Stimulated activated CD8-positive, alpha-beta memory T cell treated with anti-CD3 and anti-CD28 coated beads, Interleukin-2, amount 100 ng/mL, for 1 hour (primary cell): ENCODE results near the gene CLEC4F.
"Not testable (repeated sequence)": the region's sequence is repeated elsewhere in the genome, so short reads cannot be mapped to it uniquely, and the experiment has no call there.

Experiments
- DNase-seq, 2 donors: peaks; one replicate each; pipeline ENCODE4 v3.0.0-alpha.2; 2020; ENCODE audit warnings: low read depth in 2 of 2

Gene CLEC4F

DNA sequence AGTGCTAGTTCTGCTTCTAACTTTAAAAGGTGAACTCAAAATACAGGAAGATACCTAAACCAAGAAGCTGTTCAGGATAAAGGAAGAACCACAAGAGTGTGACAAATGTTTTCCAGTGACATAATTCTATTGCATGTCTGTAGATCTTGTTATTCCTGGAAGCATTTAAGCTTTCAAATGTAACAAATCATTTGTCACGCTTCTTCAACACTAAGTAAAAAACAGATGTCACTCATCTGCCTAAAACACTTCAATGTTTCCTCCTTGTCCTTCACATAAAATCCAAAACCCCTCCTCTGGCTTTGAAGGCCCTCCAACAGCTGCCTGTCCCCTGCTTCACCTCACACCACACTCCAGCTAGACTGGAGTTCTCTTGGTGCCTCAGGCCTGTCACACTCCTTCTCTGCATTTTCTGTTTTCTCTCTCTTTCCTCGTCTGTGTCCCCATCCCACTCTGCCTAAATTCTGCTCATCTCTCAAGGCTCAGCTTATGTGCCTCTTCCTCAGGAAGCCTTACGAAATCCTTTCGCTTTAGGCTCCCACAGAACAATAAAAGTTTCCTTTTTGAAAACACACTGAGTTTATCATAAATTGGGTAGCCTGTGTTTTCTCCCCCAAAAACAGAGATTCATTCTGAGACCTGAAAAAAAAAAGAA lies 6.4 kb upstream of the CLEC4F start:
- no peak for DNase-seq

GRCh38 chr2:70823249-70823648 lies 2.9 kb upstream of the CLEC4F start:
- DNase-seq = no peak

GRCh38 chr2:70822843-70823242 lies 2.4 kb upstream of the CLEC4F start:
- no peak for DNase-seq

DNA sequence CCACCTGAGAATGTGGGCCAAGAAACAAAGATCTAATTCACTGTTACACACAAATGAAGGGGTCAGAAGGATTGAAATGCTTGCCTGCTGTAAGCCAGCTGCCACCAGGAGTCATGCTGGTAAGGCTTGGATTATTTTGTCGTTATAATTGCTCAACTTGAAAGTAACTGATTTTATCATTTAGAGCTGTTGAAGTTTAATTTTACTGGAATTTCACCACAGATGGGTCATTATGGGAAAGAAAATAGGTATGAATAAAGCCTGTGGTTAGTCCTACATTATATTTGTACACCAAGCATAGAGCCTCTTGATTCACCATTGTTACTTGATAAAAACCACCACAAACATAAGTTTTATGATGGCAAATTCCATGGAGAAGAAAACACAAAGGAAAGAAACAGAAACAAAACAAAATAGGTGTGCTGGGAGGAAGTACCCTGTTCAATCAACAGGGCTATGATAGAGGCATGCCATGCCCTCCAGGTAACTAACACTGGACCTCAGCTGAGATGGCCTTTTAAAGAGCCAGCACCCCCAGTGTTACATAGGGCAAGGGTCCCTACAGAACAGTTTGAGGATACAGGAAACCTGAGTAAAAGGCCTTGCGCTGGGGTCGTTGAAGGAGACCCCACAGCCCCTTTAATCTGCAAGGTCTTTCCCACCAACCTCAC lies 3.0 kb downstream of the CLEC4F start:
- no peak for DNase-seq

DNA sequence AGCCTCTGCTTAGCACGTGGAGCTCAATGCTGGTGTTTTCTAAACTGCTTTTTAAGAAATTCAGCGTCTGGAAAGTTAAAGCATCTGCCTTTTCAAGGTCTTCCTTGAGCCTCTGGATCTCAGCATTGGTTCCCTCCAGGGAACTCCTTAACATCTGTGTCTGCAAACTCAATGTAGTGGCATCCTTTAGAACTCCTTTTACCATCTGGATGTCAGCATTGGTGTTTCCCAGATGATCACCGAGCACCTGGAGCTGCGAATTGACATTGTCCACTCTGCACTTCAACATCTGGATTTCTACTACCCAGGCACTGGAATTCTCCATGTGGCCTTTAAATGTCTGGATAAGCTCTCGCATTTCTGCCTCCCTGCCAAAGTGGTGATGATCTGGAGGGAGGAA lies 3.7 kb downstream of the CLEC4F start:
- no peak for DNase-seq

DNA sequence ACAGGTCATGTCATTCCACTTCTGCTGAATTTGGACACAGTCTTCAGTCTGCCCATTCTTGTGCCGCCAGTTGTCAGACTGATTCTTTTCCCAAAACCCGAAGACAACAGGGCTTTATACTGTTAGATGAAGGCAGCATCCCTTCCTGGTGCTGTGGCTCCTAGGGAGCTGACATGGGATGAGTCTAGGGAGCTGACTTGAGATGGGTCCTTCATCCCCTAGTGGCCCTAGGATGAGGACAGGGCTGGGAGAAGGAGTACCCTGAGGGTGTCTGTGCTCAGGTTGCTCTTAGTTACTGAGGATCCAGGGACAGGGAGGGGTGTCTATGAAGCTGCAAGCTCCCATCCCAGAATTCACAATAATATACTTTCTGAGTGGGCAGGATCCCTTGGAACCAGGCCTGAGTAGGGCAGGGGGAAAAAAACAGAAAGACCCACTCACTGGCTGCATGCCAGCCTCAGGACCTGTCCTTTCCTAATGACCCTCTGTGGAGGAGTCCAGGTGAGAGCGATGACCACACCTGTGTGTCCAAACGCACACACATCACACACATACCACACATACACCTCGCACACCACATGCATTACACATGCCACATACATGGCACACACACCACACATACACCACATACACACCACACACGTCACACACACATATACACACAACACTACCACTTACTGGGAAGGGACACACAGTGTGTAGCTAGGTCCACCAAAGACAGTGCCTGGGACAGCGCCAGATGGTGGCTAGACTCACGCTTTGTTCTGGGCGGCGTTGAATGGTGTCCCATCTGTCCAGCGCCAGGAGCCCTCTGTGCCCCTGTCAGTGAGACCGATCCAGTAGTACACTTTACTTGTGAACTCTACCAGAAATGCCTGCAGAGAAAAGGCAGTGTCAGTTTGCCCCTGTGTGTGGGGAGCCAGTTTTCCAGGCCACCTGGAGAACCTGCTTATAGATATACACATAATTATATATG lies 11.1 kb downstream of the CLEC4F start:
- DNase-seq = no peak

GRCh38 chr2:70807828-70808118 lies 12.6 kb downstream of the CLEC4F start:
- DNase-seq = no peak

DNA sequence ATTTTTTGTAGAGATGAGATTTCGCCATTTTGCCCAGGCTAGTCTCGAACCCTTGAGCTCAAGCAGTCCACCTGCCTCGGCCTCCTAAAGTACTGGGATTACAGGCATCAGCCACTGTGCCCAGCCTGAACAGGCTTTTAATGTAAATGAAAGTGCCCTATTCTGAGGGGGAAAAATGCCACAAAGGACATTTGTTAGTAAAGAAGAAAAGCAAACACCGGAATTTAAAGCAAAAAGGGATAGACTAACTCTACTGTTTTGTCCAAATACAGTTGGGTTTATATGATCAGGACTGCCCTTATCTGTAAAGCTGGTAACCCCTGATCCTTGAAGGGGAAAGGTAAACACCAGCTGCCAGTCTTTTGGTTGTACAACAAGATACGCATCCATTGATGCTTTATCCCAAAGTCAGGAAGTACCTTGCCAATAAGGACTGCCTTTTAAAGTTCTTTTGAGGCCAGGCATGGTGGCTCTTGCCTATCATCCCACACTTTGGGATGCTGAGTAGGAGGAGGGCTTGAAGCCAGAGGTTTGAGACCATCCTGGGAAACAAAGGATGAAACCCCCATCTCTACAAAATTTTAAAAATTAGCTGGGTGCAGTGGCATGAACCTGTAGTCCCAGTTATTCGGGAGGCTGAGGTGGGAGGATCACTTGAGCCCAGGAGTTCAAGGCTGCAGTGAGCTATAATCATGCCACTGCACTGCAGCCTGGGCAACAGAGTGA lies 13.1 kb downstream of the CLEC4F start:
- DNase-seq = no peak

- DNase-seq = no peak
Measured at GRCh38 chr2:70806620-70807019, 13.8 kb downstream of the CLEC4F start.

DNA sequence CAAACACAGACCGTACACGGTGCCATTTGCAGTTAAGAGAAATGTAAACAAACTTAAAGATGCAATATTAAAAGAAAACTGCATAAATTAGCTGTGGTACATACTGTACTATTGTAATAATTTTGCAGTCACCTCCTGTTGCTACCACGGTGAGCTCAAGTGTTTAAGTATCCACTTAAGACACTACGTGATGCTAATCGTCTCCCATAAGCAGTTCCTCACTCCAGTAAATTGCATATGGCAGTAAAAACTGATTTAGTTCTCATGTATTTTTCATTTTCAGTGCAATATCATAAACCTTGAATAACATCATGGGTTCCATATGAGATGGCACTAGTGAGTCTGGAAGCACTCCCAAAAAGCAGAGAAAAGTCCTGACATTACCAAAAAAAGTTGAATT lies 14.4 kb downstream of the CLEC4F start:
- DNase-seq = no peak

DNA sequence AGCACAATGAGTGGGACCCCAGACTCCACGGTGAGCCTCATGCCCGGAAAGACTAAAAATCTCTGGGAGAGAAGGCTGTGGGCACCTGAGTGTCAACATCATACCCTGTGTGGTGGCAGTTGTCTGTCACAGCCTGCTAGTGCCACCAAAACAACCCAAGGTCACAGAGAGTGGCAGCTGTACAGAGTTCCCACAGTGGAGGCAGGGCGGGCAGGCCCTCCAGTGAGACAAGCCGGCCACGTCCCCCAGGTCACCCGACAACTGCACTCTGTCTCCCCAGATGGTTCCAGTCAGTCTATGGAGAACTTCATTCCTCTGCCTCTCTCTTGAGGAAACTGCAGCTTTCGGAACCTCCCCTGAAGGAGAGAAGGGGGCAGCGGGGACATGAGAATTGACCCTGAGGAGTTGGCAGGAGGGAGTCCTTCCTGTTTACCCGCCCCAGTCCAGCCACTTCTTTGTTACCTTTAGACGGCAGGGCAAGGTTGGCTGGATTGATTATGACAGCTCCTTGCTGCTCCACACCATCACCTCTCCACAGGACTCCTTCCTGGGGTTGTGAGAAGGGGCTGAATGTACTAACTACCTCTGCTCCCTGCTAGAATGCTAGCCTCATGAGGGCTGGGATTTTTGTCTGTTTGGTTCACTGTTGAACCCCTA lies 18.7 kb downstream of the CLEC4F start:
- no peak for DNase-seq

GRCh38 chr2:70799706-70800105 lies 20.7 kb downstream of the CLEC4F start:
- no peak for DNase-seq

DNA sequence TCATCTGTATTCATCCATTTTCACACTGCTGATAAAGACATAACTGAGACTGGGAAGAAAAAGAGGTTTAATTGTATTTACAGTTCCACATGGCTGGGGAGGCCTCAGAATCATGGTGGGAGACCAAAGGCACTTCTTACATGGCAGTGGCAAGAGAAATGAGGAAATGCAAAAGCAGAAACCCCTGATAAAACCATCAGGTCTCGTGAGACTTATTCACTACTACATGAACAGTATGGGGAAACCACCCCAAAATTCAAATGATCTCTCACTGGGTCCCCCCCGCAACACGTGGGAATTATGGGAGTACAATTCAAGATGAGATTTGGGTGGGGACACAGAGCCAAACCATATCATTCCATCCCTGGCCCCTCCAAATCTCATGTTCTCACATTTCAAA lies 22.4 kb downstream of the CLEC4F start:
- not testable (repeated sequence) for DNase-seq

- DNase-seq = no peak
Measured at GRCh38 chr2:70797506-70797905, 22.9 kb downstream of the CLEC4F start.

GRCh38 chr2:70796262-70796661 lies 24.1 kb downstream of the CLEC4F start:
- no peak for DNase-seq

DNA sequence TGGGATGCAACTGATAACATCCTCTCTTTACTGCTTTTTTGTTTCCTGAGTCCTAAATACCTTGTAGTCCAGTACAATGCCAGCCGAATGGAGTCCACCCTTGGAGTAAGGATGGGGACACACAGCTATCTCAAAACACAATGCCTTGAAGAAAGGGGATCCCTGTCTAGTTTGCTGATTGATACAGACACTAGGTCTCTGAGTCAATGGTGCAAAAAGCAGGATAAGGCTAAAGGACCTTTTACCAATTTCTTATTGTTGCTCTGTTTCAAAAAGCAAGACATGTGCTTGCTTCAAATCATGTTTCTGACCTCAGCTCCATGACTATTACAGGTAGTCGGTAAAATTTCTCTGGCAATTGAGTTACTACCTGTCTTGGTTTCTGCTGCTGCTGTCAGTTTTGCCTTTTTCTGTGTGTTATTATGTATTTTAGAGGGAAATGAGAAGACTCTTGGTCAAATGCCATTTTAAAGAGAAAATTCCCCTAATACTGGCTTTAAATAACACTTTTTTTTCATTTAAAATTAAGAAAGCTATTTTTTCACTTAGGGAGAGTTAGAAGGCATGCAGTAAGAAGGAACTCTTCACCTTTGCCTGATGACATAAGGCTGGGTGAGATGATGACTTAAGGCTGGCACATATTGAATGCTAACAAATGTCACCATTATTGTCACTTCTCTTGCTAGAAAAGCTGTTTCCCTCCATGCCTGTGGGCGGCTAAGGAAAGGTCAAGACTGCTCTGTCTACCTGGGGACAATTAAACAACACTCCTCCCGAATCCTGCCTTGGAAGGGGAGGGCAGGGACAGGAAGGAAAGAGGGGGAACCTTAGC lies 25.0 kb downstream of the CLEC4F start:
- no peak for DNase-seq

- no peak for DNase-seq
Measured at GRCh38 chr2:70793450-70793849, 26.9 kb downstream of the CLEC4F start.

GRCh38 chr2:70790136-70790828 lies 30.1 kb downstream of the CLEC4F start, which contains the start of gene FIGLA:
TSS of gene FIGLA (minus strand) at chr2:70790643. CDS start at chr2:70790638, 5 bp downstream.
- DNase-seq = no peak

- DNase-seq = peak; percentile 29 to 38
Measured at GRCh38 chr2:70789304-70790135, 30.9 kb downstream of the CLEC4F start.
